ENCODE measurements around the gene CPNE6. TPM values are rescaled to one million over a fixed set of nuclear protein-coding genes. Genes with fewer than 3 reads are reported as not detected.

The CPNE6 gene
- total RNA-seq, 2 donors from 2014 or later: 1.8 to 8.8 TPM

GRCh38 chr14:24095271-24096068 lies 24.1 kb downstream of the CPNE6 start:
- Histone ChIP-seq H3K9me3 (no peaks in the 10 kb centered on the region), H3K36me3 (no peaks in the 10 kb centered on the region), H3K27ac (peak overlapping the region; percentile 93 to 98), H3K4me3 (peak overlapping the region; percentile 66 to 93), H3K4me1 (replicated peaks) (no peaks in the 10 kb centered on the region), H3K27me3 (replicated peaks; ENCODE audit: insufficient read depth) (no peaks in the 10 kb centered on the region)
- TF ChIP-seq POLR2AphosphoS5 (IDR thresholded peaks at IDR 0.05) (no peak), POLR2A (IDR thresholded peaks at IDR 0.05) (no peak)
- TF ChIP-seq, protein P1, sequence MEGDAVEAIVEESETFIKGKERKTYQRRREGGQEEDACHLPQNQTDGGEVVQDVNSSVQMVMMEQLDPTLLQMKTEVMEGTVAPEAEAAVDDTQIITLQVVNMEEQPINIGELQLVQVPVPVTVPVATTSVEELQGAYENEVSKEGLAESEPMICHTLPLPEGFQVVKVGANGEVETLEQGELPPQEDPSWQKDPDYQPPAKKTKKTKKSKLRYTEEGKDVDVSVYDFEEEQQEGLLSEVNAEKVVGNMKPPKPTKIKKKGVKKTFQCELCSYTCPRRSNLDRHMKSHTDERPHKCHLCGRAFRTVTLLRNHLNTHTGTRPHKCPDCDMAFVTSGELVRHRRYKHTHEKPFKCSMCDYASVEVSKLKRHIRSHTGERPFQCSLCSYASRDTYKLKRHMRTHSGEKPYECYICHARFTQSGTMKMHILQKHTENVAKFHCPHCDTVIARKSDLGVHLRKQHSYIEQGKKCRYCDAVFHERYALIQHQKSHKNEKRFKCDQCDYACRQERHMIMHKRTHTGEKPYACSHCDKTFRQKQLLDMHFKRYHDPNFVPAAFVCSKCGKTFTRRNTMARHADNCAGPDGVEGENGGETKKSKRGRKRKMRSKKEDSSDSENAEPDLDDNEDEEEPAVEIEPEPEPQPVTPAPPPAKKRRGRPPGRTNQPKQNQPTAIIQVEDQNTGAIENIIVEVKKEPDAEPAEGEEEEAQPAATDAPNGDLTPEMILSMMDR (IDR thresholded peaks at IDR 0.05): no peak
- WGBS: 51% methylated on average over 12 of the region's 12 CpGs
- DNase-seq (ENCODE audit: low spot score): no peak
- intact Hi-C loops (cut with DNase I): loop anchor here (2.0 kb wide), 1 partner anchor 19 kb away; the partner anchor contains the start of genes DCAF11 and NRL

DNA sequence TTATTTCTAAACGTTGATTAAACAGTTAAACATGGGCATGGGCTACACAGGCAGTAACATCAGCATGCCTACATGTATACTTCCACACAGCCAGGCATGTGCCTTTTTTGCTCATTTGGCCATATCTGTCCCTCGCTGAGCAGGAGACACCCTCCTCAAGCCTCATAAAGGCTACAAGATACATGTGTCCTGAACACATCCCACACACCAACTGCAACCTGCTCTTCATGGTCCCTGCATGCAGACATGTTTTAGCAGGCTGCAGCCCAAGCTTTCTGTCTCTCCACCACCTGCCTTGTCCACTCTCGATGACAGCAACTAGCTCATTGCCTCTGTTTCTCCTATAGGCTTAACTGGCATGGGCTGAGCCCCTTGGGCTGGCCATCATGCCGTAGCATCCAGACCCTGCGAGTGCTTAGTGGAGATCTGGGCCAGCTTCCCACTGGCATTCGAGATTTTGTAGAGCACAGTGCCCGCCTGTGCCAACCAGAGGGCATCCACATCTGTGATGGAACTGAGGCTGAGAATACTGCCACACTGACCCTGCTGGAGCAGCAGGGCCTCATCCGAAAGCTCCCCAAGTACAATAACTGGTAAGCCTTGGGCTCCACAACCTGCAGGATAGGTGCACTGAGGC lies 25.3 kb downstream of the CPNE6 start:
- no peaks in the 10 kb centered on the region for H3K4me1 ChIP-seq (replicated peaks)
- H3K4me3 ChIP-seq: no peak overlapping the region
- no peak overlapping the region for H3K27ac ChIP-seq
- DNase-seq (ENCODE audit: low spot score): no peak
- 95% methylated on average over 8 of the region's 8 CpGs for WGBS
- H3K9me3 ChIP-seq: no peaks in the 10 kb centered on the region
- H3K27me3 ChIP-seq (replicated peaks; ENCODE audit: insufficient read depth): no peaks in the 10 kb centered on the region
- no peaks in the 10 kb centered on the region for H3K36me3 ChIP-seq
- TF ChIP-seq POLR2A (IDR thresholded peaks at IDR 0.05) (no peak), POLR2AphosphoS5 (IDR thresholded peaks at IDR 0.05) (no peak)
- TF ChIP-seq, protein P1 (IDR thresholded peaks at IDR 0.05): no peak
- intact Hi-C loops (cut with DNase I): no loop called here

DNA sequence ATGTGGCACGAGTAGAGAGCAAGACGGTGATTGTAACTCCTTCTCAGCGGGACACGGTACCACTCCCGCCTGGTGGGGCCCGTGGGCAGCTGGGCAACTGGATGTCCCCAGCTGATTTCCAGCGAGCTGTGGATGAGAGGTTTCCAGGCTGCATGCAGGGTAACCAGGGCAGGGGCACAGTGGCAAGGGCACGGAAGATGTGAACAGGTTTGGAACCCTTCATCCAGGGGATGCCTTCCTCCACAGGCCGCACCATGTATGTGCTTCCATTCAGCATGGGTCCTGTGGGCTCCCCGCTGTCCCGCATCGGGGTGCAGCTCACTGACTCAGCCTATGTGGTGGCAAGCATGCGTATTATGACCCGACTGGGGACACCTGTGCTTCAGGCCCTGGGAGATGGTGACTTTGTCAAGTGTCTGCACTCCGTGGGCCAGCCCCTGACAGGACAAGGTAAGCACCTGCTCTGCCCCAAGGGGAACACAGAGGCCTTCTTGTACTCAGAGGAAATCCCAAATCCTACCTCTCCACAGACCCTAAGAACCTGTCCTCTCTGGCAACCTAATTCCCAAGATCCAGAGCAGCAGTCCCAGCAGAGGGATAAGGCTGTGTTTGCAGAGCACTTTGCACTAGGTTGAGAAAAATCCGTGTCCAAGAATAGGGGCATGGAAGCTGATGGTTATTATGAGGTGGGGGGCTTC lies 27.0 kb downstream of the CPNE6 start:
- Histone ChIP-seq H3K36me3 (no peaks in the 10 kb centered on the region), H3K9me3 (no peaks in the 10 kb centered on the region), H3K4me1 (replicated peaks) (no peaks in the 10 kb centered on the region), H3K27me3 (replicated peaks; ENCODE audit: insufficient read depth) (no peaks in the 10 kb centered on the region), H3K27ac (no peak overlapping the region), H3K4me3 (no peak overlapping the region)
- intact Hi-C loops (cut with DNase I): no loop called here
- DNase-seq (ENCODE audit: low spot score): no peak
- WGBS: 96% methylated on average over 15 of the region's 16 CpGs
- TF ChIP-seq POLR2AphosphoS5 (IDR thresholded peaks at IDR 0.05) (no peak), POLR2A (IDR thresholded peaks at IDR 0.05) (no peak)
- TF ChIP-seq, protein P1 (IDR thresholded peaks at IDR 0.05): no peak

GRCh38 chr14:24098927-24099813 lies 27.8 kb downstream of the CPNE6 start:
- TF ChIP-seq POLR2AphosphoS5 (IDR thresholded peaks at IDR 0.05) (no peak), POLR2A (IDR thresholded peaks at IDR 0.05) (no peak)
- TF ChIP-seq, protein P1 (IDR thresholded peaks at IDR 0.05): no peak
- intact Hi-C loops (cut with DNase I): no loop called here
- no peak overlapping the region for H3K27ac ChIP-seq
- H3K4me1 ChIP-seq (replicated peaks): no peaks in the 10 kb centered on the region
- no peak for DNase-seq (ENCODE audit: low spot score)
- 91% methylated on average over 17 of the region's 17 CpGs for WGBS
- H3K4me3 ChIP-seq: no peak overlapping the region
- H3K9me3 ChIP-seq: no peaks in the 10 kb centered on the region
- no peaks in the 10 kb centered on the region for H3K36me3 ChIP-seq
- H3K27me3 ChIP-seq (replicated peaks; ENCODE audit: insufficient read depth): no peaks in the 10 kb centered on the region
